SK-N-MC (cell line): Measurements from ENCODE around the gene YKT6.

Experiments used
- EZH2 ChIP-seq: fragments of 200-600 bp; sonication (generic); IDR thresholded peaks from one replicate; pipeline ENCODE4 v1.6.1; 2017; ENCODE audit warnings: antibody characterized with exemption
- POLR2AphosphoS5 ChIP-seq: IDR thresholded peaks from 2 replicates; pipeline ENCODE4 v1.6.1; 2012; ENCODE audit warnings: mild to moderate bottlenecking, low read depth, low read length, borderline replicate concordance

GRCh38 chr7:44242091-44242490, 41.3 kb downstream of the YKT6 start:
- no peak for TF ChIP-seq EZH2
- no peak for TF ChIP-seq POLR2AphosphoS5
